GM12878 (cell line): ENCODE measurements around the gene ASB15. TPM values are rescaled to one million over a fixed set of nuclear protein-coding genes. Genes with fewer than 3 reads are reported as not detected.

Experiments
- ATAC-seq: fragments of 200-7000 bp; cut with Tn5 transposase; 3 replicates; pipeline ENCODE4 v1.9.1; 2020; ENCODE audit warnings: mild to moderate bottlenecking, moderate library complexity
- BruUV-seq: library from RNA; stranded (reverse); fragments of 400-500 nt; replicated peaks from 2 replicates; lab custom pipeline; 2021; lab: Mats Ljungman, UMichigan
- CTCF ChIA-PET: fragments of 300-600 bp; sonication (Branson Sonifier 250); formaldehyde crosslinking; extraction: SDS; loops from one replicate; lab custom pipeline; 2021; ENCODE audit warnings: inconsistent platforms; lab: Yijun Ruan, JAX
- POLR2A ChIA-PET: fragments of 350-600 bp; formaldehyde crosslinking; extraction: SDS; loops from one replicate; lab custom pipeline; 2021; ENCODE audit warnings: inconsistent platforms; lab: Charles Lee
- RAD21 ChIA-PET: fragments of 300-600 bp; sonication (Branson Sonifier 250); formaldehyde crosslinking; loops from one replicate; lab custom pipeline; 2023; ENCODE audit warnings: antibody characterized with exemption; ENCODE audit not compliant: unreplicated experiment; lab: Charles Lee
- SMC1A ChIA-PET: fragments of 300-600 bp; sonication (Branson Sonifier 250); formaldehyde crosslinking; loops from one replicate; lab custom pipeline; 2023; ENCODE audit not compliant: unreplicated experiment, uncharacterized antibody; lab: Charles Lee
- DNase-seq: peaks from one replicate; pipeline ENCODE4 v3.0.0-alpha.2; 2011; ENCODE audit warnings: low read depth, low spot score
- FAIRE-seq: peaks from 3 replicates; lab custom pipeline; 2011; peaks lifted over from hg19 to GRCh38; lab: Jason Lieb, UNC
- H2AFZ ChIP-seq: 2 replicates; pipeline ENCODE4 v1.6.0; 2011; ENCODE audit warnings: low read depth, low read length, control low read depth; ENCODE audit not compliant: control insufficient read depth
- H3K27ac ChIP-seq: 2 replicates; pipeline ENCODE4 v1.5.1; 2011; ENCODE audit warnings: control low read depth; ENCODE audit not compliant: control insufficient read depth, insufficient read depth
- H3K27me3 ChIP-seq, 2 experiments: replicated peaks in 1 of 2; 2 replicates each; pipeline versions ENCODE4 v1.6.0 to v1.6.1; 2011; ENCODE audit warnings: low read length in 1 of 2; ENCODE audit not compliant: control insufficient read depth in 2 of 2, insufficient read depth in 2 of 2
- H3K36me3 ChIP-seq, 2 experiments: 2 replicates each; pipeline ENCODE4 v1.5.1; 2011; ENCODE audit warnings: low read length in 1 of 2; ENCODE audit not compliant: control insufficient read depth in 2 of 2, insufficient read depth in 2 of 2
- H3K4me1 ChIP-seq: 2 replicates; pipeline ENCODE4 v1.6.1; 2011; ENCODE audit warnings: mild to moderate bottlenecking, low read length, moderate library complexity, mixed read lengths; ENCODE audit not compliant: control insufficient read depth, insufficient read depth
- H3K4me2 ChIP-seq: 2 replicates; pipeline ENCODE4 v1.6.0; 2011; ENCODE audit warnings: control low read depth; ENCODE audit not compliant: control insufficient read depth, insufficient read depth
- H3K4me3 ChIP-seq: fragments of 200-600 bp; sonication (generic); 2 replicates; pipeline ENCODE4 v1.5.1; 2016
- H3K79me2 ChIP-seq: 2 replicates; pipeline ENCODE4 v1.6.0; 2011; ENCODE audit warnings: low read length; ENCODE audit not compliant: control insufficient read depth, insufficient read depth
- H3K9ac ChIP-seq: 2 replicates; pipeline ENCODE4 v1.8.0; 2011; ENCODE audit warnings: low read length, control low read depth, mixed read lengths; ENCODE audit not compliant: control insufficient read depth, insufficient read depth
- H3K9me3 ChIP-seq: replicated peaks from 3 replicates; pipeline ENCODE4 v1.5.1; 2011; ENCODE audit warnings: mild to moderate bottlenecking, low read length; ENCODE audit not compliant: control insufficient read depth, insufficient read depth
- H4K20me1 ChIP-seq: 2 replicates; pipeline ENCODE4 v1.6.0; 2011; ENCODE audit not compliant: control insufficient read depth, insufficient read depth
- ATF7 ChIP-seq: fragments of 450-650 bp; IDR thresholded peaks from 2 replicates; pipeline ENCODE4 v1.6.1; 2016; ENCODE audit warnings: low read depth, mild to moderate bottlenecking
- BHLHE40 ChIP-seq, 2 experiments: fragments of 450-650 bp in 1 of 2; IDR thresholded peaks; 2 replicates each; pipeline ENCODE4 v1.6.1; 2011 to 2017; ENCODE audit warnings: low read depth in 2 of 2, borderline replicate concordance in 1 of 2, improper control_type of control experiment in 1 of 2, low read length in 1 of 2, mild to moderate bottlenecking in 1 of 2
- CHD4 ChIP-seq: fragments of 200-600 bp; sonication (generic); IDR thresholded peaks from 2 replicates; pipeline ENCODE4 v1.6.1; 2016; ENCODE audit warnings: mild to moderate bottlenecking
- FOS ChIP-seq: IDR thresholded peaks from 3 replicates; pipeline ENCODE4 v1.6.1; 2011; ENCODE audit warnings: borderline replicate concordance; ENCODE audit not compliant: insufficient read length; ENCODE audit errors: extremely low read depth
- GABPA ChIP-seq: IDR thresholded peaks from 2 replicates; pipeline ENCODE4 v1.6.1; 2014; ENCODE audit warnings: antibody characterized with exemption, low read depth, mild to moderate bottlenecking, inconsistent platforms
- HSF1 ChIP-seq: fragments of 150-350 bp; IDR thresholded peaks from 2 replicates; pipeline ENCODE4 v1.6.1; 2014; ENCODE audit warnings: mild to moderate bottlenecking, low read depth, low read length
- MTA2 ChIP-seq: fragments of 450-650 bp; IDR thresholded peaks from 2 replicates; pipeline ENCODE4 v1.6.1; 2016; ENCODE audit warnings: low read depth, mild to moderate bottlenecking, moderate library complexity
- NFIC ChIP-seq: IDR thresholded peaks from 2 replicates; pipeline ENCODE4 v1.6.1; 2012; ENCODE audit warnings: low read depth, mild to moderate bottlenecking, inconsistent platforms, low read length, moderate library complexity
- SUZ12 ChIP-seq: fragments of 200-600 bp; sonication (generic); IDR thresholded peaks from one replicate; pipeline ENCODE4 v1.6.1; 2018; ENCODE audit warnings: antibody characterized with exemption, mild to moderate bottlenecking; ENCODE audit not compliant: unreplicated experiment
- TCF12 ChIP-seq: IDR thresholded peaks from 2 replicates; pipeline ENCODE4 v1.6.1; 2011; ENCODE audit warnings: low read depth, mild to moderate bottlenecking, low read length
- TCF7 ChIP-seq: IDR thresholded peaks from 2 replicates; pipeline ENCODE4 v1.6.1; 2014; ENCODE audit warnings: antibody characterized with exemption, borderline replicate concordance
- USF1 ChIP-seq: IDR thresholded peaks from 2 replicates; pipeline ENCODE4 v1.6.1; 2011; ENCODE audit warnings: borderline replicate concordance, low read depth, mild to moderate bottlenecking, moderate library complexity, mixed read lengths, low read length; ENCODE audit not compliant: insufficient read depth; ENCODE audit errors: extremely low read length
- ZBED1 ChIP-seq: IDR thresholded peaks from 2 replicates; pipeline ENCODE4 v1.6.1; 2016; ENCODE audit warnings: borderline replicate concordance
- ZBTB40 ChIP-seq: fragments of 450-650 bp; IDR thresholded peaks from 2 replicates; pipeline ENCODE4 v1.6.1; 2016; ENCODE audit warnings: mild to moderate bottlenecking, moderate library complexity, borderline replicate concordance
- ZNF217 ChIP-seq: fragments of 450-650 bp; IDR thresholded peaks from 2 replicates; pipeline ENCODE4 v1.6.1; 2017; ENCODE audit warnings: antibody characterized with exemption, mild to moderate bottlenecking
- WGBS: methylation state at CpG from one replicate; pipeline ENCODE4 v1.1.6; 2016; ENCODE audit warnings: low lambda C conversion rate; ENCODE audit not compliant: insufficient replicate concordance, insufficient coverage; ENCODE audit errors: missing lambda C conversion rate; 5-methylcytosine and 5-hydroxymethylcytosine counted together
- in situ Hi-C: fragments of 300-500 bp; cut with MboI; formaldehyde crosslinking; loops from 9 replicates; pipeline ENCODE4 v1.14.3; 2018; ENCODE audit warnings: mixed read lengths
- intact Hi-C: fragments of 100-400 bp; cut with micrococcal nuclease; formaldehyde crosslinking; loops from one replicate; pipeline ENCODE4 v1.14.2; 2022; ENCODE audit not compliant: unreplicated experiment
- polyA plus RNA-seq, 11 experiments: library from polyadenylated mRNA; depleted of rRNA in 4 of 11; unstranded in 6 of 11; stranded (reverse) in 5 of 11; fragments of >200 nt; fragmentation: Nextera tagmentation in 4 of 11; fragmentation: Illumina TruSeq in 1 of 11; extraction: Ambion mirVana in 4 of 11; extraction: Trizol in 1 of 11; gene quantifications; 1 replicate in 1 of 11; 2 replicates in 10 of 11; pipeline versions ENCODE4 v1.2.1 to v1.2.3, GENCODE V29; 2011 to 2016; ENCODE audit warnings: inconsistent platforms in 2 of 11, missing spikeins in 2 of 11, low read depth in 1 of 11
- total RNA-seq, 4 experiments: library from RNA; depleted of rRNA in 3 of 4; stranded (reverse); fragments of >200 nt in 3 of 4; fragmentation: Illumina TruSeq in 1 of 4; extraction: Trizol in 1 of 4; gene quantifications; 2 replicates each; pipeline versions ENCODE4 v1.2.1 to v1.2.3, GENCODE V29; 2013 to 2021

ASB15 gene
- total and polyA plus RNA-seq, 10 of the 15 experiments (the other 5 are each of a cell fraction or from before 2014, with no cell fraction given) = not detected

- Histone ChIP-seq H3K79me2 (no peaks in the 10 kb centered on the region), H3K9me3 (no peaks in the 10 kb centered on the region), H3K4me3 (no peak overlapping the region), H3K36me3 (no peaks in the 10 kb centered on the region), H3K27ac (no peak overlapping the region), H3K4me1 (no peaks in the 10 kb centered on the region), H4K20me1 (no peaks in the 10 kb centered on the region), H3K9ac (no peak overlapping the region), H3K4me2 (no peak overlapping the region), H3K27me3 (no peaks in the 10 kb centered on the region), H2AFZ (no peak overlapping the region)
- in situ Hi-C loops (no loop called here), intact Hi-C loops (no loop called here)
- ATAC-seq (no peak), DNase-seq (no peak), FAIRE-seq (no peak)
- BruUV-seq = no TSS peak
- whole genome bisulfite sequencing = 73% methylated on average over 2 of the region's 2 CpGs
- ChIA-PET CTCF (interaction anchor here (1.1 kb wide), 1 partner anchor 17 kb away, joined by 4 read pairs; no protein-coding TSS in a partner anchor), RAD21 (interaction anchor here (1.2 kb wide), 1 partner anchor 17 kb away, joined by 4 read pairs; no protein-coding TSS in a partner anchor), POLR2A (no interaction called here), SMC1A (interaction anchor here (2.3 kb wide), 1 partner anchor 206 kb away, joined by 8 read pairs; no protein-coding TSS in a partner anchor)
- no peak for TF ChIP-seq SUZ12
- no peak for TF ChIP-seq NFIC
- TF ChIP-seq ZNF217 = no peak
- no peak for TF ChIP-seq ZBTB40
- no peak for TF ChIP-seq TCF7
- no peak for TF ChIP-seq TCF12
- TF ChIP-seq GABPA = no peak
- no peak for TF ChIP-seq FOS
- TF ChIP-seq USF1 = no peak
- TF ChIP-seq ZBED1 = no peak
- TF ChIP-seq BHLHE40 (IDR thresholded peaks at IDR 0.05; ENCODE audit: borderline replicate concordance in 1 of 2, low read depth in 2 of 2, low read length in 1 of 2) = no peak
- no peak for TF ChIP-seq ATF7
- TF ChIP-seq CHD4 = no peak
- no peak for TF ChIP-seq HSF1
- no peak for TF ChIP-seq MTA2
Observed at GRCh38 chr7:123665157-123665556, 63.5 kb downstream of the ASB15 start.
